DND-41 (cell line): ENCODE measurements around the gene CSF2.

Experiments used
- ATAC-seq: fragments of 200-7000 bp; cut with Tn5 transposase; 3 replicates; pipeline ENCODE4 v1.9.1; 2021; ENCODE audit warnings: low read depth; ENCODE audit not compliant: insufficient read depth
- DNase-seq: peaks from one replicate; pipeline ENCODE4 v3.0.0-alpha.2; 2020
- H2AFZ ChIP-seq: 2 replicates; pipeline ENCODE4 v1.6.0; 2012; ENCODE audit warnings: low read depth, low read length
- H3K27ac ChIP-seq: 2 replicates; pipeline ENCODE4 v1.5.1; 2012; ENCODE audit warnings: low read length, inconsistent platforms
- H3K27me3 ChIP-seq: fragments of 200-600 bp; sonication (generic); 2 replicates; pipeline ENCODE4 v1.6.0; 2012; ENCODE audit warnings: low read length, mild to moderate bottlenecking, inconsistent platforms; ENCODE audit not compliant: insufficient read depth, poor library complexity
- H3K36me3 ChIP-seq: 2 replicates; pipeline ENCODE4 v1.5.1; 2012; ENCODE audit warnings: low read length, inconsistent platforms; ENCODE audit not compliant: insufficient read depth
- H3K4me1 ChIP-seq: 2 replicates; pipeline ENCODE4 v1.5.1; 2012; ENCODE audit warnings: mild to moderate bottlenecking, low read length; ENCODE audit not compliant: insufficient read depth
- H3K4me2 ChIP-seq: 2 replicates; pipeline ENCODE4 v1.6.0; 2012; ENCODE audit warnings: mild to moderate bottlenecking, moderate library complexity, low read length, inconsistent platforms; ENCODE audit not compliant: insufficient read depth
- H3K4me3 ChIP-seq, 2 experiments: fragments of 200-600 bp in 1 of 2; shearing (Covaris generic) in 1 of 2; 2 replicates each; pipeline ENCODE4 v1.5.1; 2012 to 2016; ENCODE audit warnings: inconsistent platforms in 2 of 2, low read length in 2 of 2, mild to moderate bottlenecking in 2 of 2, low read depth in 1 of 2, moderate library complexity in 1 of 2
- H3K79me2 ChIP-seq: 2 replicates; pipeline ENCODE4 v1.6.0; 2012; ENCODE audit warnings: low read length, inconsistent platforms; ENCODE audit not compliant: insufficient read depth
- H3K9ac ChIP-seq: 2 replicates; pipeline ENCODE4 v1.6.0; 2012; ENCODE audit warnings: low read depth, mild to moderate bottlenecking, inconsistent platforms, low read length, moderate library complexity
- H3K9me3 ChIP-seq: 2 replicates; pipeline ENCODE4 v1.5.1; 2012; ENCODE audit warnings: low read length, moderate library complexity, mild to moderate bottlenecking, inconsistent platforms; ENCODE audit not compliant: insufficient read depth, severe bottlenecking
- H4K20me1 ChIP-seq: 2 replicates; pipeline ENCODE4 v1.6.0; 2012; ENCODE audit warnings: low read length; ENCODE audit not compliant: insufficient read depth
- CTCF ChIP-seq: IDR thresholded peaks from 2 replicates; pipeline ENCODE4 v1.5.1; 2012; ENCODE audit warnings: borderline replicate concordance, low read length, moderate library complexity, mild to moderate bottlenecking; ENCODE audit not compliant: poor library complexity, severe bottlenecking; ENCODE audit errors: extremely low read depth
- EZH2 ChIP-seq: IDR thresholded peaks from 3 replicates; pipeline ENCODE4 v1.6.1; 2012; ENCODE audit warnings: borderline replicate concordance, low read depth, mild to moderate bottlenecking, moderate library complexity, low read length, inconsistent platforms; ENCODE audit not compliant: severe bottlenecking

CSF2 gene

GRCh38 chr5:132049559-132049958, 24.0 kb upstream of the CSF2 start:
- ATAC-seq: no peak
- H3K79me2 ChIP-seq: no peaks in the 10 kb centered on the region
- no peak overlapping the region for H3K27ac ChIP-seq
- no peaks in the 10 kb centered on the region for H4K20me1 ChIP-seq
- no peak overlapping the region for H2AFZ ChIP-seq
- TF ChIP-seq EZH2: no peak
- TF ChIP-seq CTCF: no peak
- H3K9ac ChIP-seq: no peak overlapping the region
- no peak overlapping the region for H3K4me3 ChIP-seq
- no peaks in the 10 kb centered on the region for H3K4me1 ChIP-seq
- no peaks in the 10 kb centered on the region for H3K36me3 ChIP-seq
- no peak overlapping the region for H3K4me2 ChIP-seq
- H3K27me3 ChIP-seq: no peaks in the 10 kb centered on the region
- H3K9me3 ChIP-seq: no peaks in the 10 kb centered on the region
- no peak for DNase-seq

GRCh38 chr5:132050136-132050535, 23.5 kb upstream of the CSF2 start:
- Histone ChIP-seq H3K79me2 (no peaks in the 10 kb centered on the region), H3K4me2 (no peak overlapping the region), H3K36me3 (no peaks in the 10 kb centered on the region), H4K20me1 (no peaks in the 10 kb centered on the region), H3K9me3 (no peaks in the 10 kb centered on the region), H2AFZ (no peak overlapping the region), H3K27me3 (no peaks in the 10 kb centered on the region), H3K4me3 (no peak overlapping the region), H3K9ac (no peak overlapping the region), H3K4me1 (no peaks in the 10 kb centered on the region), H3K27ac (no peak overlapping the region)
- no peak for ATAC-seq
- TF ChIP-seq CTCF (no peak), EZH2 (no peak)
- no peak for DNase-seq

- no peaks in the 10 kb centered on the region for H4K20me1 ChIP-seq
- DNase-seq: no peak
- H3K36me3 ChIP-seq: no peaks in the 10 kb centered on the region
Measured at GRCh38 chr5:132050661-132051552, 22.7 kb upstream of the CSF2 start.

More at GRCh38 chr5:132050661-132051552, 22.7 kb upstream of the CSF2 start:
- H3K4me3 ChIP-seq: no peak overlapping the region
- H3K4me2 ChIP-seq: no peak overlapping the region
- H2AFZ ChIP-seq: no peak overlapping the region
- H3K27me3 ChIP-seq: no peaks in the 10 kb centered on the region
- no peaks in the 10 kb centered on the region for H3K9me3 ChIP-seq
- H3K4me1 ChIP-seq: no peaks in the 10 kb centered on the region
- TF ChIP-seq CTCF (no peak), EZH2 (no peak)
- no peaks in the 10 kb centered on the region for H3K79me2 ChIP-seq
- no peak for ATAC-seq
- no peak overlapping the region for H3K9ac ChIP-seq
- no peak overlapping the region for H3K27ac ChIP-seq
